ENCODE measurements around the gene S100Z.

Gene S100Z

GRCh38 chr5:76849419-76850291 is at the start of gene S100Z:
Gene S100Z (plus strand): TSS chr5:76850014. CDS start chr5:76875360, 25,346 bp downstream.
- Histone ChIP-seq H3K27ac (ENCODE audit: low read length) (no peak within 1 kb of the TSS), H3K4me1 (ENCODE audit: control insufficient read depth in 1 of 2, insufficient read depth in 2 of 2, low read length in 2 of 2) (no peaks in the 10 kb centered on the region), H3K36me3 (ENCODE audit: control insufficient read depth in 1 of 2, insufficient read depth in 2 of 2, low read length in 2 of 2) (no peaks in the 10 kb centered on the region), H3K27me3 (ENCODE audit: low read depth, low read length) (no peaks in the 10 kb centered on the region), H3K9me3 (ENCODE audit: control insufficient read depth in 1 of 2, low read length in 2 of 2) (no peaks in the 10 kb centered on the region), H3K4me3 (ENCODE audit: low read depth in 1 of 2, low read length in 2 of 2) (no peak within 1 kb of the TSS)

- Histone ChIP-seq H3K4me1 (ENCODE audit: control insufficient read depth in 1 of 2, insufficient read depth in 2 of 2, low read length in 2 of 2) (no peaks in the 10 kb centered on the region), H3K36me3 (ENCODE audit: control insufficient read depth in 1 of 2, insufficient read depth in 2 of 2, low read length in 2 of 2) (no peaks in the 10 kb centered on the region), H3K27ac (ENCODE audit: low read length) (no peak overlapping the region), H3K4me3 (ENCODE audit: low read depth in 1 of 2, low read length in 2 of 2) (no peak overlapping the region), H3K27me3 (ENCODE audit: low read depth, low read length) (no peaks in the 10 kb centered on the region), H3K9me3 (ENCODE audit: control insufficient read depth in 1 of 2, low read length in 2 of 2) (no peaks in the 10 kb centered on the region)
Observed at GRCh38 chr5:76800579-76800978, 49.2 kb upstream of the S100Z start.

DNA sequence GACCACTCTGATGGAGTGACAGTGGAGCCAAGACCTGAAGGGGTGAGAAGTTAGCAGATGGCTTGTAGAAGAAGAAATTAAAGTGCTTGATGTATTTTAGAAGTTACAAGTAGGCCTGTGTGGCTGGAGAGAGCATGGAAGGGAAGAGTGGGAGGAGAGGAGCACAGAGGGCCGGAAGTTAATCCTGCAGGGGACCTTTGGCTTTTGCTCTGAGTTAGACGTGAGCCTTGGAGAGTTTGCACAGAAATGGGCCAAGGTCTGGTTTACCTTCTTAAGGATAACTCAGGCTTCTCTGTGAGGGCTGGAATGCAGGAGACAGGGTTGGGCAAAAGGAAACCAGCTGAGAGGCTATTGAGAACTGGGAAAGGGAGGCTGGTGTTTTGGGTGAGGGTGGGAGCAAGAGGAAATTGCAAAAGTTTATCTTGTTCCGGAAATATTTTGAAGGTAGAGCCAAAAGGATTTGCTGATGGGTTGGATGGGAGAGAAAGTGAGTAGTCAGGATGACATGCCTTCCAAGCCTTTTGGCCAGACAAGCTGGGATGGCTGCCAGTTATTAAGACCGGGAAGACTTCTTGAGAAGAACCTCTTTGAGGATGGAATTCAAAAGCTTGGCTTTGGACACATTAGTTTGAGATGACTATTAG is 48.5 kb upstream of the S100Z start:
- Histone ChIP-seq H3K36me3 (ENCODE audit: control insufficient read depth in 1 of 2, insufficient read depth in 2 of 2, low read length in 2 of 2) (no peaks in the 10 kb centered on the region), H3K27me3 (ENCODE audit: low read depth, low read length) (no peaks in the 10 kb centered on the region), H3K4me1 (ENCODE audit: control insufficient read depth in 1 of 2, insufficient read depth in 2 of 2, low read length in 2 of 2) (no peaks in the 10 kb centered on the region), H3K9me3 (ENCODE audit: control insufficient read depth in 1 of 2, low read length in 2 of 2) (no peaks in the 10 kb centered on the region), H3K4me3 (ENCODE audit: low read depth in 1 of 2, low read length in 2 of 2) (no peak overlapping the region), H3K27ac (ENCODE audit: low read length) (no peak overlapping the region)

- H3K27me3 ChIP-seq (ENCODE audit: low read depth, low read length): no peaks in the 10 kb centered on the region
- no peaks in the 10 kb centered on the region for H3K9me3 ChIP-seq (ENCODE audit: control insufficient read depth in 1 of 2, low read length in 2 of 2)
- no peaks in the 10 kb centered on the region for H3K36me3 ChIP-seq (ENCODE audit: control insufficient read depth in 1 of 2, insufficient read depth in 2 of 2, low read length in 2 of 2)
- no peak overlapping the region for H3K4me3 ChIP-seq (ENCODE audit: low read depth in 1 of 2, low read length in 2 of 2)
- H3K4me1 ChIP-seq (ENCODE audit: control insufficient read depth in 1 of 2, insufficient read depth in 2 of 2, low read length in 2 of 2): no peaks in the 10 kb centered on the region
- no peak overlapping the region for H3K27ac ChIP-seq (ENCODE audit: low read length)
Observed at GRCh38 chr5:76801803-76802195, 48.0 kb upstream of the S100Z start.

DNA sequence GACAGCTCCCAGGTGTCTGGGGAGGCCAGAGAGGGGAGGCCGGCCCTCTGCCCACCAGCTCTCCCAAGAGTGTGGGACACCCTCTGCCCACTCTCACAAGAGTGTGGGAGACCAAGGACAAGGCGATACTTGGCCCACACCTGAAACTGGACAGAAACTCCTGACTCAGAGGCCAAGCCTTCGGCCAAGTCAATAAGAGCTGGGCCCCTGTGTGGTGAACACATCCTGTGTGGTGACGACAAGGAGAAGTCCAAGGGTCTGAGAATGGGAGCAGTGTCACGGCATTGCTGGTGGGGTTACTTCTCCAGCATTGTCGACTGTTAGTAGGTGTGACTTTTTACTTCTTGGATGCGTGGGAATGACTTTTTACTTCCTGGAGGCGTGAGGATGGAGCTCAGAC is 45.5 kb upstream of the S100Z start:
- H3K9me3 ChIP-seq (ENCODE audit: control insufficient read depth in 1 of 2, low read length in 2 of 2): no peaks in the 10 kb centered on the region
- H3K4me3 ChIP-seq (ENCODE audit: low read depth in 1 of 2, low read length in 2 of 2): no peak overlapping the region
- H3K27ac ChIP-seq (ENCODE audit: low read length): no peak overlapping the region
- H3K36me3 ChIP-seq (ENCODE audit: control insufficient read depth in 1 of 2, insufficient read depth in 2 of 2, low read length in 2 of 2): no peaks in the 10 kb centered on the region
- peaks cover 0 to 3% of the 10 kb centered on the region in 2 donors for H3K4me1 ChIP-seq (ENCODE audit: control insufficient read depth in 1 of 2, insufficient read depth in 2 of 2, low read length in 2 of 2)
- H3K27me3 ChIP-seq (ENCODE audit: low read depth, low read length): no peaks in the 10 kb centered on the region

- H3K27me3 ChIP-seq (ENCODE audit: low read depth, low read length): no peaks in the 10 kb centered on the region
- no peak overlapping the region for H3K4me3 ChIP-seq (ENCODE audit: low read depth in 1 of 2, low read length in 2 of 2)
- H3K9me3 ChIP-seq (ENCODE audit: control insufficient read depth in 1 of 2, low read length in 2 of 2): no peaks in the 10 kb centered on the region
- no peaks in the 10 kb centered on the region for H3K36me3 ChIP-seq (ENCODE audit: control insufficient read depth in 1 of 2, insufficient read depth in 2 of 2, low read length in 2 of 2)
- H3K27ac ChIP-seq (ENCODE audit: low read length): no peak overlapping the region
- H3K4me1 ChIP-seq (ENCODE audit: control insufficient read depth in 1 of 2, insufficient read depth in 2 of 2, low read length in 2 of 2): peaks cover 0 to 3% of the 10 kb centered on the region in 2 donors
Observed at GRCh38 chr5:76805821-76806505, 43.9 kb upstream of the S100Z start.

- peaks cover 0 to 3% of the 10 kb centered on the region in 2 donors for H3K4me1 ChIP-seq (ENCODE audit: control insufficient read depth in 1 of 2, insufficient read depth in 2 of 2, low read length in 2 of 2)
- H3K36me3 ChIP-seq (ENCODE audit: control insufficient read depth in 1 of 2, insufficient read depth in 2 of 2, low read length in 2 of 2): no peaks in the 10 kb centered on the region
- H3K4me3 ChIP-seq (ENCODE audit: low read depth in 1 of 2, low read length in 2 of 2): no peak overlapping the region
- H3K9me3 ChIP-seq (ENCODE audit: control insufficient read depth in 1 of 2, low read length in 2 of 2): no peaks in the 10 kb centered on the region
- H3K27ac ChIP-seq (ENCODE audit: low read length): no peak overlapping the region
- H3K27me3 ChIP-seq (ENCODE audit: low read depth, low read length): no peaks in the 10 kb centered on the region
Observed at GRCh38 chr5:76807296-76807695, 42.5 kb upstream of the S100Z start.

DNA sequence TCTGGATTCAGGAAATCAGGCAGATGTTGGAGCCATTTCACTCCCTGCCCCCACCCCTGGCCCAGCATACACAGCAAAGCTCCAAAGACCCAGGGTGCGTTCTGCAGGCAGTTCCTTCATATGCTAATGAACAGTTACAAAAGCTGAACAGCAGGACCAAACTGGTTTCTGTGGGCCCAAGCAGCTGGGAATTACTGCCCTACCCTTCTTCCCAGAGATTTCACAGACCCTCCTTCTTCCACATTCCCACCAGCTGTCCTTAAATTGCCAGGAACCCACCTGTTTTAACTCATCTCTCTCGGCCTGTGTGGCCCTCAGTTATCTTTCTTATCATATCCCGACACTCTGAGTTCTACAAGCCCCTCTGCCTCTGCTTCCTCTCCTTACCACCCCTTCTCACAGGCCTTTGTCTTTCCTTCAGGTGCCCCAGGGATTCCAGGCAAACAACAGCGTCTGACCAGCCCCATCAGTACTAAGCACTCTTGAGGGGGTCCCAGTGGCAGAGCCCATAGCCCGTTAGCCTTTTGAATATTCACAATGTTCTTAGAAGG is 41.6 kb upstream of the S100Z start:
- no peak overlapping the region for H3K4me3 ChIP-seq (ENCODE audit: low read depth in 1 of 2, low read length in 2 of 2)
- no peaks in the 10 kb centered on the region for H3K27me3 ChIP-seq (ENCODE audit: low read depth, low read length)
- no peak overlapping the region for H3K27ac ChIP-seq (ENCODE audit: low read length)
- H3K36me3 ChIP-seq (ENCODE audit: control insufficient read depth in 1 of 2, insufficient read depth in 2 of 2, low read length in 2 of 2): no peaks in the 10 kb centered on the region
- H3K4me1 ChIP-seq (ENCODE audit: control insufficient read depth in 1 of 2, insufficient read depth in 2 of 2, low read length in 2 of 2): peaks cover 0 to 3% of the 10 kb centered on the region in 2 donors
- no peaks in the 10 kb centered on the region for H3K9me3 ChIP-seq (ENCODE audit: control insufficient read depth in 1 of 2, low read length in 2 of 2)

GRCh38 chr5:76809141-76809540 is 40.7 kb upstream of the S100Z start:
- Histone ChIP-seq H3K4me3 (ENCODE audit: low read depth in 1 of 2, low read length in 2 of 2) (no peak overlapping the region), H3K27ac (ENCODE audit: low read length) (no peak overlapping the region), H3K36me3 (ENCODE audit: control insufficient read depth in 1 of 2, insufficient read depth in 2 of 2, low read length in 2 of 2) (no peaks in the 10 kb centered on the region)

GRCh38 chr5:76810236-76810635 is 39.6 kb upstream of the S100Z start:
- H3K9me3 ChIP-seq (ENCODE audit: control insufficient read depth in 1 of 2, low read length in 2 of 2): no peaks in the 10 kb centered on the region
- H3K27ac ChIP-seq (ENCODE audit: low read length): no peak overlapping the region
- H3K36me3 ChIP-seq (ENCODE audit: control insufficient read depth in 1 of 2, insufficient read depth in 2 of 2, low read length in 2 of 2): no peaks in the 10 kb centered on the region
- H3K4me3 ChIP-seq (ENCODE audit: low read depth in 1 of 2, low read length in 2 of 2): no peak overlapping the region
- H3K27me3 ChIP-seq (ENCODE audit: low read depth, low read length): no peaks in the 10 kb centered on the region
- H3K4me1 ChIP-seq (ENCODE audit: control insufficient read depth in 1 of 2, insufficient read depth in 2 of 2, low read length in 2 of 2): peaks cover 0 to 3% of the 10 kb centered on the region in 2 donors

More at GRCh38 chr5:76809141-76809540, 40.7 kb upstream of the S100Z start:
- Histone ChIP-seq H3K4me1 (ENCODE audit: control insufficient read depth in 1 of 2, insufficient read depth in 2 of 2, low read length in 2 of 2) (peaks cover 0 to 3% of the 10 kb centered on the region in 2 donors), H3K27me3 (ENCODE audit: low read depth, low read length) (no peaks in the 10 kb centered on the region), H3K9me3 (ENCODE audit: control insufficient read depth in 1 of 2, low read length in 2 of 2) (no peaks in the 10 kb centered on the region)

- Histone ChIP-seq H3K9me3 (ENCODE audit: control insufficient read depth in 1 of 2, low read length in 2 of 2) (no peaks in the 10 kb centered on the region), H3K27ac (ENCODE audit: low read length) (no peak overlapping the region), H3K4me1 (ENCODE audit: control insufficient read depth in 1 of 2, insufficient read depth in 2 of 2, low read length in 2 of 2) (peaks cover 0 to 3% of the 10 kb centered on the region in 2 donors), H3K4me3 (ENCODE audit: low read depth in 1 of 2, low read length in 2 of 2) (no peak overlapping the region), H3K36me3 (ENCODE audit: control insufficient read depth in 1 of 2, insufficient read depth in 2 of 2, low read length in 2 of 2) (no peaks in the 10 kb centered on the region), H3K27me3 (ENCODE audit: low read depth, low read length) (no peaks in the 10 kb centered on the region)
Observed at GRCh38 chr5:76811214-76811613, 38.6 kb upstream of the S100Z start.

Data from muscle layer of duodenum (tissue), 2 donors.